ENCODE data around the gene ZWILCH. TPM values are rescaled to one million over a fixed set of nuclear protein-coding genes. Genes with fewer than 3 reads are reported as not detected.
"Not testable (repeated sequence)": the region's sequence is repeated elsewhere in the genome, so short reads cannot be mapped to it uniquely, and the experiment has no call there.

The ZWILCH gene
- total RNA-seq, 1 experiment from 2014 or later = 21.6 TPM

DNA sequence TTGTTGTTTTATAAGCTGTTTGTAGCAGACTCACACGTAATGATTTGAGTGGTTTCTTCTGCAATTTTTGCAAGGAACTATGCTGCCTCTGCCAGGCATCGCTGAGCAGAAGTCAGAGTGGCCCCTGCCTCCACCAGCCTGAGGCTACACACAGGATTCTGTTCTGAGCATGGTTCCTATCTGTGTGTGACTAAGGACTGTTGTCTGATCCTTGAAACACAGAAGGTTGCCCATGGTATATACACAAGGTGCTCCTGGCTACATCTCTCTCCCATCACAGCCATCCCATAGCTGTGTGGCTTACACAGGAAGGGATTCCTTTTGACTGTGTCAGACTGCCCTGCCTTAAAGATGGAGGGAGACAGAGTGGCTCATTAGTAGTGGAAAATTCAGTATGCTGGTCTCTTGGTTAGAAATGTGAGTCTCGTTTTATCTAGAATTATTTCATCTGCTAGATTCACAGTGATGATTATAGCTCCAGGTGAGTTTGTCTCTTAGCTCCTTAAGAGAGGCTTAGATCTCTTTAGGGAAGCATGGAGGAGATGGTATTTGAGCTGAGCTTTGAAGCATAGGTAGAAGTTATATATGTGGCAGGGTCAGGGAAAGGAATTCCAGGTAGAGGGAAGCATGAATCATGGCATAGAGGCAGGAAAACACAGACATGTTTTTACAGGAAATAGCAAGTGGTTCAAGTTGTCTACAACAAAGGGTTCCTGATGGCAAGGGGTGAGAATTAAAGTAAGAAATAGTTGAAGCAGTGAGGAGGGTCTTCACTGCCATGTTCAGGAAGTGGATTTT is 45.1 kb upstream of the ZWILCH start:
- no peaks in the 10 kb centered on the region for H3K36me3 ChIP-seq (ENCODE audit: control insufficient read depth, insufficient read depth, low read length)
- peak overlapping the region; percentile 2 for H3K27ac Mint-ChIP-seq (ENCODE audit: unreplicated experiment)
- no peak overlapping the region for H3K4me3 ChIP-seq (ENCODE audit: low read depth, low read length)
- H3K9me3 Mint-ChIP-seq (ENCODE audit: unreplicated experiment) = no peaks in the 10 kb centered on the region
- no peaks in the 10 kb centered on the region for H3K27me3 ChIP-seq (replicated peaks; ENCODE audit: control insufficient read depth, insufficient read depth, low read length)
- H3K4me1 ChIP-seq = peaks cover 12% of the 10 kb centered on the region
- H3K27me3 Mint-ChIP-seq (ENCODE audit: insufficient read depth, unreplicated experiment) = no peaks in the 10 kb centered on the region
- no peak overlapping the region for H3K4me3 Mint-ChIP-seq (ENCODE audit: unreplicated experiment)
- intact Hi-C loops (cut with micrococcal nuclease; ENCODE audit: unreplicated experiment) = no loop called here
- peaks cover 47% of the 10 kb centered on the region for H3K36me3 Mint-ChIP-seq (ENCODE audit: insufficient read depth, unreplicated experiment)
- peaks cover 15% of the 10 kb centered on the region for H3K4me1 Mint-ChIP-seq (ENCODE audit: low read depth, unreplicated experiment)
- POLR2A ChIA-PET = no interaction called here
- TF ChIP-seq CTCF (IDR thresholded peaks at IDR 0.05; ENCODE audit: insufficient read depth in 1 of 2, low read depth in 1 of 2, low read length in 1 of 2, severe bottlenecking in 1 of 2, unreplicated experiment in 1 of 2) = no peak
- CTCF ChIA-PET = no interaction called here
- BruUV-seq (replicated peaks) = no TSS peak
- DNase-seq = no peak
- H3K9me3 ChIP-seq = no peaks in the 10 kb centered on the region

DNA sequence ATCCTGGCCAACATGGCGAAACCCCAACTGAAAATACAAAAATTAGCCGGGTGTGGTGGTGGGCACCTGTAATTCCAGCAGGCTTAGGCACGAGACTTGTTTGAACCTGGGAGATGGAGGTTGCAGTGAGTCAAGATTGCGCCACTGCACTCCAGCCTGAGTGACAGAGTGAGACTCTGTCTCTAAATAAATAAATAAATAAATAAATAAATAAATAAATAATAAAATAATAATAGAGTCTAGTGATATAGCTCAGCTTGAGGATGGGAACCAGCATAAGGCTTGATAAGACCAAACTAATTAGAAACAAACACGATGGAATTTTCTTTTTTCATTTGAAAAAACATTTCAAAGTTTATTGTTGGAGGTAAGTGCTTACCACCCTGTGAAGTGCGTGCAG is 43.8 kb upstream of the ZWILCH start:
- Mint-ChIP-seq H3K4me1 (ENCODE audit: low read depth, unreplicated experiment) (peaks cover 22% of the 10 kb centered on the region), H3K27ac (ENCODE audit: unreplicated experiment) (peak overlapping the region; percentile 69), H3K36me3 (ENCODE audit: insufficient read depth, unreplicated experiment) (peaks cover 52% of the 10 kb centered on the region)
- DNase-seq; intact Hi-C loops (cut with micrococcal nuclease; ENCODE audit: unreplicated experiment); H3K9me3 Mint-ChIP-seq (ENCODE audit: unreplicated experiment); BruUV-seq (replicated peaks); H3K27me3 ChIP-seq (replicated peaks; ENCODE audit: control insufficient read depth, insufficient read depth, low read length); H3K4me3 ChIP-seq (ENCODE audit: low read depth, low read length); POLR2A ChIA-PET; H3K36me3 ChIP-seq (ENCODE audit: control insufficient read depth, insufficient read depth, low read length); H3K27me3 Mint-ChIP-seq (ENCODE audit: insufficient read depth, unreplicated experiment); H3K9me3 ChIP-seq; H3K4me3 Mint-ChIP-seq (ENCODE audit: unreplicated experiment): not testable (repeated sequence)
- CTCF ChIA-PET = interaction anchor here (0.6 kb wide), 2 partner anchors 96 to 1093 kb away, joined by 3 read pairs; no protein-coding TSS in a partner anchor
- peaks cover 25% of the 10 kb centered on the region for H3K4me1 ChIP-seq

DNA sequence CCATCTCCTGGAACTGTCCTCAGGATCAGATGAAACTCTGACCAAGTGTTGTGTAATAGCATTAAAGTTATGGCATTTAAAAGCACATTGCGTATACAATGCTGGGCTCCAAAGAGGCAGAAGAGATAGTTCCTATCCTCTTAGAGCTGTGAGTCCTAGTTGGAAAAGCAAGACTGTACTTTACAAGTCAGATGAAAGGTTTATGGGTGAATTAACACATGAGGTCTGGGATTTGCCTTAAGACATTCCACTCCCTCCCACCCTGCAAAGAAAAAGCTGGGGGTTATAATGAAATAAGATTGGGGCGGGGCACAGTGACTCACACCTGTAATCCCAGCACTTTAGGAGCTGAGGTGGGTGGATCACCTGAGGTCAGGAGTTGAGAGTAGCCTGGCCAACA is 43.2 kb upstream of the ZWILCH start:
- no peaks in the 10 kb centered on the region for H3K9me3 ChIP-seq
- peaks cover 22% of the 10 kb centered on the region for H3K4me1 Mint-ChIP-seq (ENCODE audit: low read depth, unreplicated experiment)
- no peaks in the 10 kb centered on the region for H3K27me3 Mint-ChIP-seq (ENCODE audit: insufficient read depth, unreplicated experiment)
- TF ChIP-seq CTCF (IDR thresholded peaks at IDR 0.05; ENCODE audit: insufficient read depth in 1 of 2, low read depth in 1 of 2, low read length in 1 of 2, severe bottlenecking in 1 of 2, unreplicated experiment in 1 of 2) = no peak
- peaks cover 48% of the 10 kb centered on the region for H3K36me3 Mint-ChIP-seq (ENCODE audit: insufficient read depth, unreplicated experiment)
- no peaks in the 10 kb centered on the region for H3K27me3 ChIP-seq (replicated peaks; ENCODE audit: control insufficient read depth, insufficient read depth, low read length)
- no peaks in the 10 kb centered on the region for H3K36me3 ChIP-seq (ENCODE audit: control insufficient read depth, insufficient read depth, low read length)
- no peak overlapping the region for H3K4me3 Mint-ChIP-seq (ENCODE audit: unreplicated experiment)
- H3K4me3 ChIP-seq (ENCODE audit: low read depth, low read length) = no peak overlapping the region
- intact Hi-C loops (cut with micrococcal nuclease; ENCODE audit: unreplicated experiment) = no loop called here
- no TSS peak for BruUV-seq (replicated peaks)
- ChIA-PET POLR2A (interaction anchor here (0.5 kb wide), 1 partner anchor 105 kb away, joined by 8 read pairs; the partner anchor contains the start of gene TIPIN), CTCF (interaction anchor here (1.1 kb wide), 1 partner anchor 8 kb away, joined by 3 read pairs; no protein-coding TSS in a partner anchor)
- H3K9me3 Mint-ChIP-seq (ENCODE audit: unreplicated experiment) = no peaks in the 10 kb centered on the region
- peaks cover 31% of the 10 kb centered on the region for H3K4me1 ChIP-seq
- DNase-seq = no peak
- H3K27ac Mint-ChIP-seq (ENCODE audit: unreplicated experiment) = peak overlapping the region; percentile 69

Data from Caco-2 (cell line).